Left cardiac atrium (tissue), 4 donors: Measurements from ENCODE around the gene FGF2. TPM values are rescaled to one million over a fixed set of nuclear protein-coding genes. Genes with fewer than 3 reads are reported as not detected.
"Not testable (repeated sequence)": the region's sequence is repeated elsewhere in the genome, so short reads cannot be mapped to it uniquely, and the experiment has no call there.

Experiments used
- ATAC-seq, 2 donors: fragments of 200-7000 bp; cut with Tn5 transposase; one replicate each; pipeline ENCODE4 v1.9.1; 2020; ENCODE audit warnings: mild to moderate bottlenecking in 2 of 2, moderate library complexity in 2 of 2
- DNase-seq: peaks from one replicate; pipeline ENCODE4 v3.0.0-alpha.2; 2020
- intact Hi-C, 2 donors: fragments of 100-400 bp; cut with DNase I; formaldehyde crosslinking; loops; one replicate each; pipeline versions ENCODE4 v1.14.1 to v1.15.1; 2022 to 2023
- total RNA-seq, 2 donors: library from RNA; stranded (reverse); fragmentation: NEBNext Ultra II Directional; extraction: Animal tissue kit (Norgen Biotek cat#: 25700); gene quantifications; one replicate each; pipeline ENCODE4 v1.2.1, GENCODE V29; 2021
- donor health status: DM: no; HTN: yes; CAD: no.
- donor health status: DM: no; HTN: yes; CAD: no; lungs with severe emphysema.
- donor health status: DM: yes; HTN: yes; CAD: no.
- donor health status: Dilated cardiomyopathy.

FGF2 gene
- total RNA-seq, 2 donors from 2014 or later: 7.5 to 14.3 TPM

- intact Hi-C loops: no loop called here
- ATAC-seq (no peak), DNase-seq (no peak)
These were observed 11.4 kb downstream of the FGF2 start for GRCh38 chr4:122838034-122838433.

DNA sequence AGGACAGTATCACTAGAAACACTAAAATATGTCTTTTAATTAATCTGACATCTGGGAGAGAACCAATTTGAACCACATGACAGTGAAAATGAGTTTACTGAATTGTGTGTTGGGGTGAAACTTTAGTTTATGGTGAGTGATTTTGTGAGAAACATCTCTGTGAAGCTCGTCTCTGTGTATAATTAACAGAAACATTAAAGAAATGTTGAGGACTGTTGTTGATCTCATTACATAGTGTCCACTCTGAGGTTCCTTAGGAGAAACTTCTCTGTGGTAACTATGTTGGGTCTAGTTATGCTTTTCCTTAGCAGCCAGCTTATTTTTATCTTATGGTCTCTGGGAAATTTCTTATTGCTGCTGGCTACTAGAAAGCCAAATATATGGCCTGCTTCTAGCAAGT is 15.8 kb downstream of the FGF2 start:
- DNase-seq (no peak), ATAC-seq (no peak)
- intact Hi-C loops: no loop called here

DNA sequence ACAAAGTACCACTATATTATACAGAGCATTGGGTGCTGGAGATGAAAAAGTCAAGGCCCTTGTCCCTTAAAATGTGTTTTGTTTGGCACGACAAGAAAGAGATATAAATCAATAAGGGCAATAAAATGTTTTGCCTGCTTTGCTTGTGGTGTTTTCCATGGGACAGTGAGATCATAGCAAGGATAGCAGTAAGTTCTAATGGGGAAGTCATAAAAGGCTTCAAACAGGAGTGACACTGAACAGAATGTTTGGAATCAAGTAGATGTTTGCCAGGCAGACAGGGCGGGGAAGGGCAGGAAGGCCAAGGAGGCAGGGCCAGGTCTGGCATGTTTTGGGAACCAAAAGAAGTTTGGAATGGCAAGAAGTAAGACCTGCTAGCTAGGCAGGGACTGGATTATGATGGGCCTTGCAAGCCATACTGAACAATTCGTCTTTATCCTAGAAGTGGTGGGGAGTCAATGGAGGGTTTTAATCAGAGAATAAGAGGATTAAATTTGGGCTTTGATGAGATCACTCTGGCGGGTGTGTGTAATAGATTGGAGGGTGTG is 16.4 kb downstream of the FGF2 start:
- ATAC-seq (peak in 1 of 2 donors; percentile 41), DNase-seq (peak; percentile 24)
- intact Hi-C loops: no loop called here

- ATAC-seq, intact Hi-C loops, DNase-seq: not testable (repeated sequence)
These were observed 17.8 kb downstream of the FGF2 start for GRCh38 chr4:122844391-122844790.

DNA sequence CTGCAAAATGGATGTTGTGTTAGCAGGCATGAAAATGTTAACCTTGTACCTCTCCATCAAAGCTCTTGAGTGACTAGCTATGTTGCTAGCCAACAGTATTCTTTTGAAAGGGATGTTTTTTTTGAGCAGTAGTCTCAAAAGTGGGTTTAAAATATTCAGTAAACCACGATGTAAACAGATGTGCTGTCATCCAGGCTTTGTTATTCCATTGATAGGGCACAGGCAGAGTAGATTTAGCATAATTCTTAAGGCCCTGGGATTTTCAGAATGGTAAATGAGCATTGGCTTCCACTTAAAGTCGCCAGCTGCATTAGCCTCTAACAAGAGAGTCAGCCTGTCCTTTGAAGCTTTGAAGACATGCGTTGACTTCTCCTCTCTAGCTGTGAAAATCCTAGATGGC is 18.4 kb downstream of the FGF2 start:
- DNase-seq (no peak), ATAC-seq (no peak)
- intact Hi-C loops: no loop called here

- DNase-seq: no peak
- intact Hi-C loops: no loop called here
- ATAC-seq: no peak
These were observed 19.1 kb downstream of the FGF2 start for GRCh38 chr4:122845760-122846159.

GRCh38 chr4:122847931-122848330 is 21.3 kb downstream of the FGF2 start:
- DNase-seq (no peak), ATAC-seq (no peak)
- intact Hi-C loops: no loop called here

- intact Hi-C loops, ATAC-seq, DNase-seq: not testable (repeated sequence)
These were observed 23.2 kb downstream of the FGF2 start for GRCh38 chr4:122849789-122850188.

DNA sequence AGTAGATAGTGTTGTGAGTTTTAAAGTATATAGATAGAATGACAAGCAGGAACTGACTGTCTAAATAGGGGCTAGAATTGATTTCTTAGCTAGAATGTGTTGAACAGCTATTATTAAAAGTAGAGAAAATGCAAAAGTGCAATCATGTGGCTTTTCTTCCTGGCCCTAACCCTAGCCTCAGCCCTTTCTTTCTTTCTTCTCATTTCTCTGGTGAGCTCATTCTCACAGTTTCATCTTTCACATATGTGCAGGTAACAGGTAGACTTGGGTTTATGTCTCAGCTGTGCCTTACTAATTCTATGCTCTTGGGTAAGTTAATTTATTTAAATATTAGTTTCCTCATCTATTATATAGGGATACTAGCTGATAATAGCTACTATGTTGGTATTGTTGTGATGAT is 24.9 kb downstream of the FGF2 start:
- DNase-seq (no peak), ATAC-seq (no peak)
- intact Hi-C loops: no loop called here

DNA sequence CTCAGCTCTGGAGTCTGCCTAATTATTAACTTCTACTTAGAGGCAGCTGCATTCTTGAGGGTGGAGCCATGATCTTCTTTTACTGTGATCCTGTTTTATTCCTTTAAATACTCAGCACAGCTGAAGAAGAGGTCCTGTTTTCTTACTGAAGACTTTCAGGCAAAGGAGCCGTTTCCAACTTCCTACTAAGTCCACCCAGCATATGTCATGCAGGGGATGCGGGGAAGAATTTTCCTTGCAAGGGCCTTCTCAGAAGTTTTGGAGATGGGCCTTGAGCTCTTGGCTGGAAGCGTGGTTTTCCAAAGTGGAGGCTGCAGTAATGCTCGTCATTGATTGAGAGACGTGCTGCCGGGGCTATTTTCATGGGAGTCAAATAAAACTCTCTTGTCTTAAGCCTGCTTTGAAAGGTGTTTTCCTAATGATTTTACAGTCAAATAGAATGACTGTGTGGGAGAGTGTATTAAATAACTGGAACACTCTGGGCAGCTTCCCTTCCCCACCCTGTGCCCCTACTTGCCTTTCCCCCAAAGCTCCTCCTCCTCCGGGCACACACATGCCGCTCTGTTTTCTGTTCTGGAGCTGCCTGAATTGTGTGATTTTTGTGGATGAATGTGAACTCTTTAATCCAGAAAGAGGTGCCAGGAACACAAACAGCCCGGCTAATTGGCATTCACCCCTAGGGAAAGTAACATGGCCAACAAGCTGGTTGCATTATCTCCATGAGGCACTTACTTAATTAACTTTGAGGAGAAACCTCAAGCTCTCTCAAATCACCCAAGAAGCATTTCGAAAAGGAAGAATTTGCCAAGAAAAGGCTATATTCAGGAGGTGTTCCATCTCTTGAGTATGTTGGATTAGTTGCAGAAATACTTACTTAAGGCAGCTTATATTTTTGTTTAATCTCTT is 28.1 kb downstream of the FGF2 start:
- intact Hi-C loops: no loop called here
- peak; percentile 19 for DNase-seq
- ATAC-seq: peak; percentile 78 to 83

DNA sequence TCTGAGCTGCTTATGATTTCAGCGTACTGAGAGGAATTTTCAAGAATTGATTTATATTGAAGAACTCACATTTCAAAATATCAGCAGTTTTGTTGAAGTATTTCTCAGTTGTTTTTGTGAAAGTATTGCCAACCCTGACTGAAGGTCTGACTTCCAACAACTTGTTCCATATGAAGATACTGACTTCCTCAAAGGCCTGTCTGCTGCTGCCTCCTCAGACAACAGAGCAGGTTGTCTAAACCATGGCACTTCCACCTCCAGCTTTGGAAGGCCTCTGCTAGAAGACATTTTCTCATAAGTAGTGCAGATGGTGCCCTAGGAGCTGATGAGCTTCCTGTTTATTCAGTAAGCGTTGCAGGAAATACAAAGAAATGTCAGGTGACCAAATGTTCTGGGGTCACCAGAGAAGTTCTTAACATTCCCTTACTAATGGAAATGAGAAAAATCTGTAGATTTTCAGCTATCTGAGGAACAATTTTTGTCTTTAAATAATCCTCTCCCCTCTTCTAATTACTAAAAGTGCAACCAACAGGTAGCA is 28.8 kb downstream of the FGF2 start:
- intact Hi-C loops: no loop called here
- no peak for ATAC-seq
- no peak for DNase-seq

GRCh38 chr4:122857160-122857559 is 30.5 kb downstream of the FGF2 start:
- intact Hi-C loops: no loop called here
- no peak for ATAC-seq
- no peak for DNase-seq

DNA sequence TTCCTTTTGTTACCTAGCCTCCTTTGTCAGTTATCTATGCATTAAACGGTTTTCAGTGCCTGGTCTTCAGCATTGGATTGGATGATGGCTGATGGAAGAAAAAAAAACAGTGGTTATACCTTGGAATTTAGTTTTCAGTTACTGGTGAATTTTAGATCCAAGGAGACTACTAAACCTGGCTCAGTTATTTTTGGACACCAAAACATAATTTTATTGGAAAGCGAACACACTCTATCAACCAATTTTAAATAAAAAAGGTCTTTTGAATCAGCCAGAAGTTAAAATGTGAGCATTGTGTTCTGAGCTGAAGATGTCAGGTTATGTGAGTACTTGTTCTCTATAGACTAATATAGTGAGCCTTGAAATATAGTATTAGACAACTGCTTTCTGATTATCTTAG is 32.1 kb downstream of the FGF2 start:
- no peak for ATAC-seq
- intact Hi-C loops: no loop called here
- DNase-seq: no peak

DNA sequence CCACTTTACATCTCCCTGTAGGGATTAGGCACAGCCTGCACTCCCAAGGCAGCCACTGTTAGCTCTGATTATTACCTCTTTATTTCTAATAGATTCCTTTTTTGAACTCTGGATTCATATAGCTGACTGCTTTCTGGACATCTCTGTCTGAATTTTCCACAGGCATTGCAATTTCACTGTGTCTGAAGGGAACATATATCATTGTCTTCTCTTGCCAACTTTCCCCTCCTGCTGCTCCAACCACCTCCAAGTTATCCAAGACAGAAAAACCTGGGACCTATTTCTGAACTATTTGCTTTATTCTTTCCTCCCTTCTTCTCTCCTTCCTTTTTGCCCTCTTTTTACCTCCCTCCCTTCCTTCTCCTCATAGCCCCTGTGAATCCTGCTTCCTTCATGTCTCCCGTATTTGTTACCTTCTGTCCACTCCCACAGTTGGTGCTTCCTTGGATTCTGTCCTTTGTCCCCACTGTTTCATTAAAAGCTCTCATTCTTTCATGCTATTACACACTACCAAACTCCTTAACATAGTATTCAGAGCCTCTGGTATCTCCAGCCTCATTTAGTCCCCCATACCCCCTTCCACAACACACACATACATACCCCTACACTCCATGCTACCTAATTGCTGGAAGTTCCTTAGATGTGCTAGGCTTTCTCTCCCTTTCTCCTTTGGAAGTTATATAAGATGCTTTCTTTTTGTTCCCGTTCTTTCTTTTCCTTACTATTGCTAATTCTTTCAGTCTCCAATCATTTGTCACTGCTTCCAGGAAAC is 34.7 kb downstream of the FGF2 start:
- ATAC-seq (no peak), DNase-seq (no peak)
- intact Hi-C loops: no loop called here

- ATAC-seq: no peak
- no peak for DNase-seq
- intact Hi-C loops: no loop called here
These were observed 37.0 kb downstream of the FGF2 start for GRCh38 chr4:122863639-122864038.

DNA sequence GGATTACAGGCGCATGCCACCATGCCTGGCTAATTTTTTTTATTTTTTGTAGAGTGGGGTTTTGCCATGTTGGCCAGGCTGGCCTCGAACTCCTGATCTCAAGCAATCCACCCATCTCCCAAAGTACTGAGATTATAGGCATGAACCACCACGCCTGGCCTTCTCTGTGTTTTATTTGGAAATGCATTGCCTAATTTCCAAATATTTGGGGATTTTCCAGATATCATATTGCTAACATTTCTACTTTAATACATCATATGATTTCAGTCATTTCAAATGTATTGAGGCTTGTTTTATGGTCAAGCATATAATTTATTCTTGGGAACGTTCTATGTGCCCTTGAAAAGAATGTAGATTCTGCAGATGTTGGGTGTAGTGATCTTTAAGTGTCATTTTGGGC is 38.8 kb downstream of the FGF2 start:
- ATAC-seq: no peak
- intact Hi-C loops: no loop called here
- no peak for DNase-seq

DNA sequence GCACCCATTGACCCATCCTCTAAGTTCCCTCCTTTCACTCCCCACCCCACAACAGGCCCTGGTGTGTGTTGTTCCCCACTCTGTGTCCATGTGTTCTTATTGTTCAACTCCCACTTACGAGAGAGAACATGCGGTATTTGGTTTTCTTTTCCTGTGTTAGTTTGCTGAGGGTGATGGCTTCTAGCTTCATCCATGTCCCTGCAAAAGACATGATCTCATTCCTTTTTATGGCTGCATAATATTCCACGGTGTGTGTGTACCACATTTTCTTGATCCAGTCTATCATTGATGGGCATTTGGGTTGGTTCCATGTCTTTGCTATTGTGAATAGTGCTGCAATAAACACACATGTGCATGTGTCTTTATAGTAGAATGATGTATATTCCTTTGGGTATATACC is 41.6 kb downstream of the FGF2 start:
- ATAC-seq, intact Hi-C loops, DNase-seq: not testable (repeated sequence)

- DNase-seq (no peak), ATAC-seq (no peak)
- intact Hi-C loops: no loop called here
These were observed 46.5 kb downstream of the FGF2 start for GRCh38 chr4:122873146-122873545.

DNA sequence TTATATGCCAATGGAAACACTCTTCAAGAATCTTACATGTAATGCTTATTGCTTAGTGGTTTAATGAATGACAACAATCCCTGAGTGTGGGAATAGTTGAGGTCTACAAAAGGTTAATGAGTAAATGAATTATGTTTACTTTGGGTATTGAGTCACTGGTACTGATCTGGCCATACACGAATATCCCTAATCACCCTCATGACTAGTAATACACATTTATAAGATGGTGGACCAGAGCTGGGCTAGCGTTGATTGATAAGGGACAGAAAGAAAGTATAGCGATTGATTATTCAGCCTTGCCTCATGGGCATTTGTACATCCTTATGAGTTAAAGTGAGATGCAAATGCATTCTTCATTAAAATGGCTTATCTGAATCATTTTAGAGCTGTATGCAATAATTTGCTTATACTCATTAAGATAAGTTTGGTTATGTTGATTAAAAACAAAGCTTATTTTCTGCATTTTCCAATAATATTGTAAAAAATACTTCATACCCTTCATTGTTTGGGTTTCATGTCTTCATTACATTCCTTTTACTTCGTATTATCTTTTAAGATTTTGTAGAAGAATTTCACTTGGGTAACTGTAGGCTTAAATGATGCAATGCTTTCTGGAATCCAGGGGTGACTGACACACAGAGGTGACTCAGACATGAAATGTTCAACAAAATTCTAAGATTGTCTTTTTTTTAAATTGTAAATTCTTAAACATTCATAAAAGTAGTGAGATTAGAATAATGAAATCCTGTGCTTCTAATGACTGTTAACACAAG is 47.4 kb downstream of the FGF2 start:
- intact Hi-C loops: no loop called here
- ATAC-seq: peak in 1 of 2 donors; percentile 78
- no peak for DNase-seq
